Subcutaneous adipose tissue (tissue), 4 donors: ENCODE measurements around the gene CLDN10. TPM values are rescaled to one million over a fixed set of nuclear protein-coding genes. Genes with fewer than 3 reads are reported as not detected.

ENCODE experiments used
- total RNA-seq, 4 donors: library from RNA; depleted of rRNA; stranded (reverse); fragments of >200 nt; gene quantifications; one replicate each; pipeline ENCODE4 v1.1.0, GENCODE V29; 2016
- TF ChIP-seq, protein P1 (sequence below): fragments of 450-650 bp; IDR thresholded peaks from one replicate; pipeline ENCODE4 v1.5.1; 2016; ENCODE audit warnings: low read depth, mild to moderate bottlenecking, control low read depth, antibody characterized with exemption, moderate library complexity

Gene CLDN10
- total RNA-seq, 4 donors from 2014 or later: 0.75 TPM; not detected in 3

DNA sequence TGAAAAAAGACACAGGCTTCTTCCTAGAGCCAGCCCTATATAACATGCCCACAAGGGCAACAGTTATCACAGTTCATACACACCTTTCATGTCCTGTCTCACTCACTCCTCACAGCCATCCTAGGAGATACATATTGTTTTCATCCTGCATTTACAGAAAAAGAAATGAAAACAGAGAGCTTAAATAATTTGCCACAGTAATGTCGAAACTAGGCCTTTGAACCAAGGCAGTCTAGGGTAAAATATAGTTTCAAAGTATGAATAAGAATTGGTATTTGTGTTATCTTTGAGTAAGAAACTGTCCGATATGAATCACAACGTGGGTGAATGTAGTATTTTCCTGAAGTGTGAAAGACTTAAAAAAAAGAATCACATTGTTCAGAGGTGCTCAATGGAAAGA lies 26.8 kb downstream of the CLDN10 start:
- TF ChIP-seq, protein P1, sequence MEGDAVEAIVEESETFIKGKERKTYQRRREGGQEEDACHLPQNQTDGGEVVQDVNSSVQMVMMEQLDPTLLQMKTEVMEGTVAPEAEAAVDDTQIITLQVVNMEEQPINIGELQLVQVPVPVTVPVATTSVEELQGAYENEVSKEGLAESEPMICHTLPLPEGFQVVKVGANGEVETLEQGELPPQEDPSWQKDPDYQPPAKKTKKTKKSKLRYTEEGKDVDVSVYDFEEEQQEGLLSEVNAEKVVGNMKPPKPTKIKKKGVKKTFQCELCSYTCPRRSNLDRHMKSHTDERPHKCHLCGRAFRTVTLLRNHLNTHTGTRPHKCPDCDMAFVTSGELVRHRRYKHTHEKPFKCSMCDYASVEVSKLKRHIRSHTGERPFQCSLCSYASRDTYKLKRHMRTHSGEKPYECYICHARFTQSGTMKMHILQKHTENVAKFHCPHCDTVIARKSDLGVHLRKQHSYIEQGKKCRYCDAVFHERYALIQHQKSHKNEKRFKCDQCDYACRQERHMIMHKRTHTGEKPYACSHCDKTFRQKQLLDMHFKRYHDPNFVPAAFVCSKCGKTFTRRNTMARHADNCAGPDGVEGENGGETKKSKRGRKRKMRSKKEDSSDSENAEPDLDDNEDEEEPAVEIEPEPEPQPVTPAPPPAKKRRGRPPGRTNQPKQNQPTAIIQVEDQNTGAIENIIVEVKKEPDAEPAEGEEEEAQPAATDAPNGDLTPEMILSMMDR: no peak

DNA sequence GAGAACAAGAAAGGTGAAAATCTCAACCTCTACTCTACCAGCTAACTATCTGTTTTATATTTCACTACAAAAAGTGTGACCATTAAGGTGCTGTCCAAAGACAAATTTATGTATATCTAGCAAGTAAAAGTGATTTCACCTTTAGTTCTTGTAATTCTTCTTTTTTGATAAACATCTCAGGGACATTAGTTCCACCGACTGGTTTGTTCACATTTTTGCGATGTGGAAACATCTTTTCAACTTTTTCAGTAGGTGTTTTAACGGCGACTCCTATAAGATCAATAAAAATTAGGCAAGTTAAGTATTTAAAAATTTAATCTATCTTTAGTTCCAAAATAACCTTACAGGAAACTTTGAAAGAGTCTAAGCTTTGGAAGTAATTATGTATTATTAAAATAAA lies 33.3 kb downstream of the CLDN10 start:
- TF ChIP-seq, protein P1: no peak

GRCh38 chr13:95588134-95588533 lies 35.6 kb downstream of the CLDN10 start:
- TF ChIP-seq, protein P1: no peak

DNA sequence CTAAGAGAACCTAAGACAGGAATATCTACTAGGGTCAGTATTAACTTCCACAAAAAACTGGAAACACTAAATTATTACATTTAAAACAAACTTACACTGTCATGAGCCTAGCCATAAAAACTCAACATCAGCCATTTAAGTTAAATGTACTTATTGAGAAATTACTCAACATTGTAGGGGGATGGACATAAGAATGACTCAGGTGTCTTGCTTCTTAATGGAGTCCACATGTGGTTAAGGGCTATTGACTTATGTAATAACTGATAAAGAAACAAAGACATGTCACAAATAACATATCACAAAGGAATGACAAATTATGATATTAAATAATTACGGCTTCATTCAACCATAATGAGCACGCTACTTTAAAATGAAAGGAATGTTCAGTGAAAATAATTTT lies 36.2 kb downstream of the CLDN10 start:
- TF ChIP-seq, protein P1: no peak

DNA sequence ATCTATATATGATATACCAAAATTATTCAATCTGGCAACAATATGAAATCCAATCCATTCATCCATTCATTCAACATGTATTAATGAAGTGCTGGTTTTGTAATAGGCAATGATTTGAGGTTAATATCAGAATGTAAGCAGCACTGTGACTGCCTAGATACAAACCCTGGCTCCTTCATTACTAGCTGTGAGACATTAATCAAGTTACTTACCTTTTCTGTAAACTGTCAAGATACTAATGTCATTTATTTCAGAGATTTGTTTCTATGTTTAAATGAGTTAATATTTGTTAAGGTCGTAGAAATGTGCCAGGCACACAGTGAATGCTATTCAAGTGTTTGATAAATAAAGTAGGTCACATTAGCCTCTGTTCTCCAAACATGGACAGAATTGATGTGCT lies 40.9 kb downstream of the CLDN10 start:
- TF ChIP-seq, protein P1: no peak

DNA sequence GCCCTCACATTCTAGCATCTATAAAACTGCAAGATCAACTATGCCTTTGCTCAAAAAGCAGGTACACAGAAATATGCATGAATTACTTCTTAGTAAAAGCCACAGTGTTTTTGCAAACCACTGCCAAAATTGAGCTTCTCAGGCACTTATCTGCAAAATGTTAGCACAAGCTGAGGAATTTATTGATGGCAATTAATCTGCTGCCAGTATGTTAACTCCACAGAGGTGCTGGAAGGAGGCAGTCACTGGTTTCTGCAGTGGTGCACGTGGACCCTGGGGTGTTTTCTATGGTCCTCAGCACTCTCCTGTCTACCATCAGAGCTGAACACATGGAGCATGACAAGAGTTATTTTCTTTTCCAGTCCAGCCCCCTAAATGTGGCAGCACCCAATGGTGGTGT lies 44.2 kb downstream of the CLDN10 start:
- TF ChIP-seq, protein P1: no peak

GRCh38 chr13:95601216-95601615 lies 48.7 kb downstream of the CLDN10 start:
- TF ChIP-seq, protein P1: no peak
